Endodermal cell (in vitro differentiated cells): ENCODE results near the gene CRTC1. TPM values are rescaled to one million over a fixed set of nuclear protein-coding genes. Genes with fewer than 3 reads are reported as not detected.

Source experiments
- DNase-seq: peaks from one replicate; pipeline ENCODE4 v3.0.0-alpha.2; 2017
- H3K27ac ChIP-seq: 2 replicates; pipeline ENCODE4 v1.5.1; 2013; ENCODE audit warnings: mild to moderate bottlenecking, low read depth, low read length, moderate library complexity
- H3K27me3 ChIP-seq: 2 replicates; pipeline ENCODE4 v1.6.1; 2013; ENCODE audit warnings: mild to moderate bottlenecking, low read length, moderate library complexity; ENCODE audit not compliant: insufficient read depth, control insufficient read depth, poor library complexity, severe bottlenecking
- H3K36me3 ChIP-seq: 2 replicates; pipeline ENCODE4 v1.7.0; 2013; ENCODE audit warnings: mild to moderate bottlenecking, low read length, moderate library complexity; ENCODE audit not compliant: control insufficient read depth, insufficient read depth
- H3K4me1 ChIP-seq: one replicate; pipeline ENCODE4 v1.7.0; 2013; ENCODE audit warnings: low read length; ENCODE audit not compliant: control insufficient read depth, insufficient read depth
- H3K4me3 ChIP-seq: 2 replicates; pipeline ENCODE4 v1.5.1; 2013; ENCODE audit warnings: mild to moderate bottlenecking, low read length, moderate library complexity
- H3K9ac ChIP-seq: 2 replicates; pipeline ENCODE4 v1.6.1; 2013; ENCODE audit warnings: mild to moderate bottlenecking, low read length, moderate library complexity; ENCODE audit not compliant: poor library complexity, severe bottlenecking; ENCODE audit errors: extremely low read depth
- H3K9me3 ChIP-seq: 2 replicates; pipeline ENCODE4 v1.6.1; 2013; ENCODE audit warnings: mild to moderate bottlenecking, low read length, moderate library complexity; ENCODE audit not compliant: control insufficient read depth
- H3K27ac Mint-ChIP-seq: 2 replicates; pipeline ENCODE4 v1.8.0; 2020; ENCODE audit warnings: mixed read lengths
- H3K27me3 Mint-ChIP-seq: 2 replicates; pipeline ENCODE4 v1.8.0; 2021; ENCODE audit warnings: mild to moderate bottlenecking, mixed read lengths; ENCODE audit not compliant: insufficient read depth
- H3K36me3 Mint-ChIP-seq: 2 replicates; pipeline ENCODE4 v1.8.0; 2020; ENCODE audit warnings: low read depth, mixed read lengths
- H3K4me1 Mint-ChIP-seq: 2 replicates; pipeline ENCODE4 v1.8.0; 2020; ENCODE audit warnings: mixed read lengths
- H3K4me3 Mint-ChIP-seq: 2 replicates; pipeline ENCODE4 v1.8.0; 2020; ENCODE audit warnings: mild to moderate bottlenecking, moderate library complexity, mixed read lengths
- H3K9me3 Mint-ChIP-seq: 2 replicates; pipeline ENCODE4 v1.8.0; 2020; ENCODE audit warnings: mild to moderate bottlenecking, mixed read lengths
- WGBS, 2 experiments: methylation state at CpG; one replicate each; pipeline versions ENCODE4 v1.1.5 to v1.1.7; 2013; ENCODE audit warnings: missing lambda C conversion rate in 2 of 2, mixed read lengths in 1 of 2; ENCODE audit not compliant: insufficient coverage in 1 of 2, insufficient read length in 1 of 2; 5-methylcytosine and 5-hydroxymethylcytosine counted together
- total RNA-seq, 2 donors: library from RNA; stranded (reverse); fragmentation: NEBNext Ultra II Directional in 1 of 2; extraction: Animal tissue kit (Norgen Biotek cat#: 25700) in 1 of 2; gene quantifications; 2 replicates in 1 of 2; 3 replicates in 1 of 2; pipeline ENCODE4 v1.2.1, GENCODE V29; 2021
- TF ChIP-seq, protein P1 (sequence below): fragments of 200-600 bp; sonication (generic); conservative IDR thresholded peaks from 2 replicates; pipeline ENCODE4 v1.5.0; 2021; ENCODE audit warnings: antibody characterized with exemption, mild to moderate bottlenecking

CRTC1 gene
- total RNA-seq, 2 donors from 2014 or later: 26.6 to 29.7 TPM

DNA sequence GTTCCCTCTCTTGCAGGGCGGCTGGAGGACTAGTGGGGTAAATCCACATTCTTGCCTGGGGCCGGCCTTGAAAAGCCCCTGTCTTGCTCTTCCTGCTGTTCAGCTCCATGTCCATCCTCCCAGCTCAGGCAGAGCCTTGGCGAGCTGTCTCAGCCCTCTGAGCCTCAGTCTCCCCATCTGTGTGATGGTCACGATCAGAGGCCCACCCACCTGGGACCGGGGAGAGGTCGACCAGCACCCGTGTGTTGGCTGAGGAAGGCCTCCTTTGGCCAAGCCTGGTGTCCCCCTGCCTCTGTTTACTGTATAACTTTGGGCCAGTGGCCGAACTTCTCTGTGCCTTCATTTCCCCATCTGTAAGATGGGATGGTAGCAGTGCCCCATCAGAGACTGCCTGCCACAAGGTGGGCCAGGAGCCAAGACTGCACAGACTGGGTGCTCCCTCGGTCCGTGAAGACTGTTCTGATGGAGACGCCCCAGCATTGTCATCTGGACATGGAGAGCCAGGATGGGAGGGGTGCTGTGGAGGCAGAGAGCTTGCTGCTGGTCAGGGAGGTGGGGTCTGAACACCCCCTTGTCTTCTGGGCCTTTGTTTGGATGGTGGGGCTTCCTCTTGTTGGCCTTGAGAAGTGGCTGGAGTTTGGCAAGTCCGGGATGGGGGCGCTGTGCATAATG lies 28.2 kb upstream of the CRTC1 start:
- no peak overlapping the region for H3K27ac Mint-ChIP-seq
- H3K9ac ChIP-seq: no peak overlapping the region
- peak; percentile 34 for DNase-seq
- H3K36me3 ChIP-seq: no peaks in the 10 kb centered on the region
- H3K27ac ChIP-seq: no peak overlapping the region
- H3K27me3 Mint-ChIP-seq: no peaks in the 10 kb centered on the region
- H3K4me3 ChIP-seq: no peak overlapping the region
- peaks cover 1% of the 10 kb centered on the region for H3K36me3 Mint-ChIP-seq
- TF ChIP-seq, protein P1, sequence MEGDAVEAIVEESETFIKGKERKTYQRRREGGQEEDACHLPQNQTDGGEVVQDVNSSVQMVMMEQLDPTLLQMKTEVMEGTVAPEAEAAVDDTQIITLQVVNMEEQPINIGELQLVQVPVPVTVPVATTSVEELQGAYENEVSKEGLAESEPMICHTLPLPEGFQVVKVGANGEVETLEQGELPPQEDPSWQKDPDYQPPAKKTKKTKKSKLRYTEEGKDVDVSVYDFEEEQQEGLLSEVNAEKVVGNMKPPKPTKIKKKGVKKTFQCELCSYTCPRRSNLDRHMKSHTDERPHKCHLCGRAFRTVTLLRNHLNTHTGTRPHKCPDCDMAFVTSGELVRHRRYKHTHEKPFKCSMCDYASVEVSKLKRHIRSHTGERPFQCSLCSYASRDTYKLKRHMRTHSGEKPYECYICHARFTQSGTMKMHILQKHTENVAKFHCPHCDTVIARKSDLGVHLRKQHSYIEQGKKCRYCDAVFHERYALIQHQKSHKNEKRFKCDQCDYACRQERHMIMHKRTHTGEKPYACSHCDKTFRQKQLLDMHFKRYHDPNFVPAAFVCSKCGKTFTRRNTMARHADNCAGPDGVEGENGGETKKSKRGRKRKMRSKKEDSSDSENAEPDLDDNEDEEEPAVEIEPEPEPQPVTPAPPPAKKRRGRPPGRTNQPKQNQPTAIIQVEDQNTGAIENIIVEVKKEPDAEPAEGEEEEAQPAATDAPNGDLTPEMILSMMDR: no peak
- no peak overlapping the region for H3K4me3 Mint-ChIP-seq
- peaks cover 15% of the 10 kb centered on the region for H3K4me1 Mint-ChIP-seq
- H3K9me3 Mint-ChIP-seq: no peaks in the 10 kb centered on the region
- peaks cover 11% of the 10 kb centered on the region for H3K4me1 ChIP-seq
- no peaks in the 10 kb centered on the region for H3K9me3 ChIP-seq
- no peaks in the 10 kb centered on the region for H3K27me3 ChIP-seq
- WGBS, 2 experiments: 94 to 95% methylated on average over 12 to 13 of the region's 13 CpGs

DNA sequence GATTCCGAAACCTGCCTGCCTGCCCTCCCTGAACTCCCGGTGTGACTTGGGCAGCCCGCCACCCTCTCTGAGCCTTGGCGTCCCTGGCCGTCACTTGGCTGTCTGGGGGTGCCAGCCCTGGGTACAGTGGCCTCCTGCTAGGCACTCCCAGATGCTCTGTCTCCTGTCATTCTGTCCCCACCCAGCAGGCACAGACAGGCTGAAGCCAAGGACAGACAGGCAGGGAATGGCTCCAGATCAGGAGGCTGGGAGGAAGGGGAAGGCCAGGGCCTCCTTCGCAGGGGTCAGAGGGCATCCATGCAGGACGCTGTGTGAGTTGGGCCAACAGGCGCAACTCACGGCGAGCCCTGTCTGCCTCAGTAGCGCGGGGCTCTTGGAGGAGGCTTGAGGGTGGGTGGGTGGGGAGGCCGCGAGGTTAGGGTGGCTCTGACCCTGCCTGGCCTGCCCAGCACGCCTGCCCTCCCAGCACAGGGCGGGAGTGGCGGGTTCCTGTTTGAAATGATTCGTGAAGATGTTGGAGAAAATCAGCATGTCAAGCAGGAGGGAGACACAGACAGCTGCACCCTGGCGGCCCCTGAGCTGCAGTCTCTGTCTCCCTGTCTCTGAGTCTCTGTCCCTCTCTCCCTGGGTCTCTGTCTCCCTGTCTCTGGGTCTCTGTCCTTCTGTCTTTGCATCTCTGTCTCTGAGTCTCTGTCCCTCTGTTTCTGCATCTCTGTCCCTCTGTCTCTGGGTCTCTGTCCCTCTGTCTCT lies 27.0 kb upstream of the CRTC1 start:
- TF ChIP-seq, protein P1: no peak
- Mint-ChIP-seq H3K4me3 (no peak overlapping the region), H3K27ac (no peak overlapping the region), H3K9me3 (no peaks in the 10 kb centered on the region), H3K27me3 (no peaks in the 10 kb centered on the region), H3K36me3 (no peaks in the 10 kb centered on the region), H3K4me1 (peaks cover 6% of the 10 kb centered on the region)
- peak; percentile 42 for DNase-seq
- H3K9ac ChIP-seq: no peak overlapping the region
- 81 to 89% methylated on average over 9 to 17 of the region's 19 CpGs for WGBS, 2 experiments
- no peaks in the 10 kb centered on the region for H3K36me3 ChIP-seq
- no peak overlapping the region for H3K27ac ChIP-seq
- no peaks in the 10 kb centered on the region for H3K27me3 ChIP-seq
- no peak overlapping the region for H3K4me3 ChIP-seq
- H3K9me3 ChIP-seq: no peaks in the 10 kb centered on the region
- H3K4me1 ChIP-seq: peaks cover 3% of the 10 kb centered on the region

DNA sequence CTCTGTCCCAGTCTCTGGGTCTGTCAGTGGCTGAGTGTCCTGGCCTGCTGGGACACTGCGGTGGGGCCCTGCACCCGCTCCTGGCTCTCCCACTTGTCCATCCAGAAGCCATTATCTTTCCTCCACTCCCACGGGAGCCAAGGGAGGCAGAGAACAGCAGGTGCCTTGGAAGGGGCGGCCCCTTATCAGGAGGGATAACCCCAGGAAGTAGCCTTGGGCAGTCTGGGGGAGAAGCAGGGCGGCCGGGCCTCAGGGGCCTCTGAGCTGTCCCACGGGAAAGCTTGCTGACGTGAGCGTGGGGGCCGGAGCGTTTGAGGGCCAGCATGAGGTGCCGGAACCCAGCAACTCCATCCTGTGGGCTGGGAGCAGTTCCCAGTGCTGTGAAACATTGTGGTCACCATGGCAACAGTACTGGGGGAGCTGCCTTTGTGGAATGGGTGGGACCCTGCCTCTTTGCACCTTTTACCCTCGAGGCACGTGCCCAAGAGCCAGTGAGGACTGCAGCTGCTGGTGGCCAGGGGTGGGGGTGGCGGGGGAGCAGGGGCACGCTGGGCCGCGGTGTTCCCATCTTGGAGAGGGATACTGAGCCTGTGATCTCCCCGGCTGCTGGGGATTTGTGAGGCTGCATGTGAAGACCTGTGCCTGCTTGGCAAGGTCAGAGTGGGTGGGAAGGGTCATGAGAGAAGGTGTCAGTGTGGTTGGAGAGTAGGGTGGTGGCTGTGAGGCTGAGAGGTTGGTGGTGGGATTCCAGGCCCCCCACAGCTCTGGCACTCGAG lies 25.7 kb upstream of the CRTC1 start:
- no peaks in the 10 kb centered on the region for H3K9me3 ChIP-seq
- H3K27ac Mint-ChIP-seq: peak overlapping the region; percentile 26
- WGBS, 2 experiments: 27 to 74% methylated on average over 2 to 20 of the region's 20 CpGs

More for the DNA sequence above, 25.7 kb upstream of the CRTC1 start:
- peak; percentile 74 for DNase-seq
- H3K4me1 Mint-ChIP-seq: no peaks in the 10 kb centered on the region
- Histone ChIP-seq H3K27me3 (no peaks in the 10 kb centered on the region), H3K4me1 (no peaks in the 10 kb centered on the region), H3K4me3 (no peak overlapping the region), H3K36me3 (no peaks in the 10 kb centered on the region), H3K9ac (no peak overlapping the region), H3K27ac (peak overlapping the region; percentile 75)
- no peaks in the 10 kb centered on the region for H3K9me3 Mint-ChIP-seq
- H3K4me3 Mint-ChIP-seq: no peak overlapping the region
- H3K36me3 Mint-ChIP-seq: no peaks in the 10 kb centered on the region
- TF ChIP-seq, protein P1: no peak
- no peaks in the 10 kb centered on the region for H3K27me3 Mint-ChIP-seq
